IPS-NIHi7 (cell line): Measurements from ENCODE around the gene FABP1.

Source experiments
- DNase-seq: peaks from one replicate; pipeline ENCODE4 v3.0.0; 2012; ENCODE audit warnings: mixed read lengths; ENCODE audit errors: extremely low spot score

Gene FABP1

DNA sequence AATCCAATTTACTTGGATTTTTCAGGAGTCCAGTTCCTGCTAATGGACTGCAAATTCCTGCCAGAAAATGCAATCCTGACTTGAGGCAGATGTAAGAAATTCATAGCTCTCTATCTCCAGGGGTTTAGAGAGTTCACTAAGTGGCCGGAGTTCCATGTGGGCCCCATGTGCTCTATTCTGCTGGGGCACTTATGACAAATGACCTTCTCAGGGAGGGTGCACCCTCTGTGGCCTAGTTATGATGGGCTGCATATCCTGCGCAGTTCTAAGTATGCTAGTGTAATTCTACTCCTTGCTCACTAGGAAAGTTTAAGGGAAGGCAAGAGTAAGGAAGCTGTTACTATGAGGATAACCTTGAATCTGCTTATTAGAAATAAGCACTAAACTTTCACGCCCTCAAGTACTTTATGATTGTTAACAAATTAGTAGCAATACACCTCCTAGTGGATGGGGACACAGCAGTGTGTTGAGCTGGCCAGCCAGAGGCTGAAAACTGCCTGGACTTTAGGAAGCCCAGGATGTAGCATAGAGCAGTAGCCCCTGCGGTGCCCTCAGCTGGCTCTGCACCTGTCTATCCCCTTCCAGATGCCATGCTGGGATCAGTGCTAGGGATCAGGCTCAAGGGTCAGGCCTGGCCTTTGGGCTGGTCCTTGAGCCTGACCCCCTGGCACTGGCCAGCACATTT, 45.8 kb downstream of the FABP1 start:
- no peak for DNase-seq

DNA sequence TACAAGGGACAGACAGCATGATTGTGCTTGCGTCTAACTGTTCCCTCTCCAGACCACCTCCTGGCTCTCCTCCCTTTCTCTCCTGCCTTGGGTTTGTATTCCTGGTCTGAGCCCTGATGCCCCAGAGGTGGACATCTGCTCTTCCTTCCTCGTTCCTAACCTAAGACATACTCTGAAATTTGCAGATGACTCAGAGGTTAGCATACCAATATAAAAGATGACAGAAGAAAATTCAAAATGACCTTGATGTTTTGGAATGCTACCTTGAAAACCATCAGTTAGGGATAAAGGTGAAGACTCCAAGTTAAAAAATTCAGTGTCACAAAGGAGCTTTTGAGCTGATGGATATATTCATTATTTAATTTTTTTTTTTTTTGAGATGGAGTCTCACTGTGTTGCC, 47.3 kb downstream of the FABP1 start:
- DNase-seq, result no peak

DNA sequence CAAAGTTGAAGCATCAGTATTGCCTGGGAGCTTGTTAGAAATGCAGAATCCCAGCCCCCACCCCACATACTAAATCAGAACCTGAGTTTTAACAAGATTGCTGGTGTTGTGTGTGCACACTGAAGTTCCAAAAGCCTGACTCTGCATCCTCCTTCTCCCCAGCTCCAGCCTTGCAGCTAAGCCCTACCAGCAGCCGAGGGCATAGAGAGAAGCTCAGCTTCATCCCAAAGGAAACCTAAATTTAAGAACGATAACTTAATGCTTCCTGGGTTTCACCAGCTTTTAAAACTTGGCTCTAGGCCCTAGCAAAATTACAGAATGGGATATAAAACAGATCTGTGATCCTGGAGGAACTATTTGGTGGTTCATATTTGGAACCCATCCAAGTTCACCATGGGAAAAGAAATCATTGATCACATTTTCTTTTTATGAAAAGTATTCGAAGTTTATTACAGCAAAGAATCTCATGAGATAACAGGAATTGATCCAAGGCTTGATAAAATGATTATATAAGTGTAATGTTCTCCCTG, 49.2 kb downstream of the FABP1 start:
- DNase-seq, result no peak

DNA sequence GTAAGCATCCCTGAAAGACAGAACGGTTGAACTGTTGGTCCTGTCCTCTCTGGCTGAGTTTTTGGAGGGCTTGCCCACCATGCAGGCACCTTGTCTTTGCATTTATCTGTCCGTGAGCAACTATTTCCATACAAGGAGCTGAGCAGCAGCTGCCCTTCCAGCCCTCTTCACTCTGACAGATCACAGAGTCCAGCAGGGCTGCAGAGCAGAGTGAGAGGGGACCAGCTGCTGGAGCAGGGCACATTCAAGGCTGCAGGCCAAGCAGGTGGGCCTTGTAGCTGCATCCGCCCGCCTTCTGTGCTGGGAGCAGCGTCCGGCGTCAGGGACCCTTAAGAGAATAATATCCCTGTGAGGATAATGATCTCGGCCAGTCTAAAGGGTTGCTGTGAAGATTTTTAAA, 50.8 kb downstream of the FABP1 start:
- DNase-seq, result no peak

DNA sequence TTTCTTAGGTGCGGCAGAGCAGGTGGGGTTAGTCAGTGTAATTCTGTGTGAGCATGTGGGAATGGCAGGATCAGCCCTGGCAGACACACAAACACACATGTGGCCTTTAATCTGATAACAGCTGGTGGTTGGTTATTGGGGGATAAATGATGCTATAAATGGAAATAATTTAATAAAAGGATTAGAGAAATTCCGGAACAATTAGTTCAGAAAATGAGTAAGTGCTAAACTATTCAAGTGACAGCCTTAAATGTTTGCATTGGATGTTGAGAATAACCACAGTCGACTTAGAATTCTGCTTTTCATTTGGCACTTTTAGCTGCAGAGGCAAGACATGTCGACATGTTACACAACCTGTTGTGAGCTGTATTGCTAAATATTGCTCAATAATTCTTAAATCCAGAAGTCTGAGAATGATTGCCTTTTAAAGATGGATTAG, 53.0 kb downstream of the FABP1 start:
- DNase-seq, result no peak

DNA sequence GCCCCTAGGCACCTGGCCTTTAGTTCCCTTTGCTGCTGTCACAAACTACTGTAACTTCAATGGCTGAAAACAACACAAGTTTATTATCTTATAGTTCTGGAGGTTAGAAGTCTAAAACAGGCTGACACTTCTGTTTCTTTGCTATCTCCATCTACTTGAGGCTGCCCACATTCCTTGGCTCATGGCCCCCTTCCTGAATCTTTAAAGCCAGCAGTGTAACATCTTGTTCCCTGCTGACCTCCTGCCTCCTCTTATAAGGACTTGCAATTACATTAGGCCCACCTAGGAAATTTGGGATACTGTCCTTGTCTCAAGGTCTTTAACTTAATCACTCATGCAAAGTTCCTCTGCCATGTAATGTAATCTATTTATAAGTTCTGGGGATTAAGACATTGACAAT, 53.7 kb downstream of the FABP1 start:
- no peak for DNase-seq
